K562 (cell line): ENCODE results near the gene ELMO1. TPM values are rescaled to one million over a fixed set of nuclear protein-coding genes. Genes with fewer than 3 reads are reported as not detected.

Experiments
- CBX5 ChIP-seq: IDR thresholded peaks from 2 replicates; pipeline ENCODE4 v1.6.1; 2014; ENCODE audit warnings: low read depth, borderline replicate concordance
- FOXK1 ChIP-seq: sonication (generic); formaldehyde crosslinking; IDR thresholded peaks from 2 replicates; pipeline ENCODE4 v1.8.0; 2022; ENCODE audit warnings: missing genetic modification reagents, mild to moderate bottlenecking, borderline replicate concordance
- GATAD2B ChIP-seq: fragments of 450-650 bp; IDR thresholded peaks from 2 replicates; pipeline ENCODE4 v1.6.1; 2017; ENCODE audit warnings: mild to moderate bottlenecking, borderline replicate concordance
- MXD1 ChIP-seq: fragments of 250-450 bp; sonication (Bioruptor Pico); IDR thresholded peaks from 2 replicates; pipeline ENCODE4 v1.8.0; 2021; ENCODE audit warnings: borderline replicate concordance, mild to moderate bottlenecking, moderate library complexity; ENCODE audit not compliant: poor library complexity, severe bottlenecking
- PHB ChIP-seq: fragments of 250-450 bp; sonication (Bioruptor Pico); IDR thresholded peaks from 2 replicates; pipeline ENCODE4 v1.5.0; 2021
- POLR2AphosphoS5 ChIP-seq: IDR thresholded peaks from 2 replicates; pipeline ENCODE4 v1.6.1; 2011; ENCODE audit warnings: mild to moderate bottlenecking, low read depth, low read length, moderate library complexity; ENCODE audit not compliant: control insufficient read depth, insufficient read depth
- TFAP4 ChIP-seq: sonication (generic); formaldehyde crosslinking; IDR thresholded peaks from 2 replicates; pipeline ENCODE4 v1.8.0; 2022; ENCODE audit warnings: missing genetic modification reagents, mild to moderate bottlenecking, moderate library complexity, borderline replicate concordance
- THRAP3 ChIP-seq: fragments of 450-650 bp; IDR thresholded peaks from 2 replicates; pipeline ENCODE4 v1.6.1; 2016; ENCODE audit warnings: mild to moderate bottlenecking, inconsistent platforms, borderline replicate concordance
- ZNF140 ChIP-seq: fragments of 250-450 bp; sonication (Bioruptor Pico); IDR thresholded peaks from 2 replicates; pipeline ENCODE4 v1.8.0; 2021; ENCODE audit warnings: moderate library complexity, mild to moderate bottlenecking, inconsistent platforms
- ZNF24 ChIP-seq: fragments of 450-650 bp; IDR thresholded peaks from 2 replicates; pipeline ENCODE4 v1.6.1; 2016
- polyA plus RNA-seq, 8 experiments: library from polyadenylated mRNA; depleted of rRNA in 4 of 8; stranded (reverse) in 5 of 8; unstranded in 3 of 8; fragments of >200 nt; fragmentation: Nextera tagmentation in 2 of 8; fragmentation: Illumina TruSeq in 1 of 8; extraction: Ambion mirVana in 2 of 8; extraction: Trizol in 1 of 8; gene quantifications; 2 replicates each; pipeline versions ENCODE4 v1.2.1 to v1.2.3, GENCODE V29; 2011 to 2014; ENCODE audit warnings: inconsistent platforms in 1 of 8, missing spikeins in 1 of 8
- total RNA-seq, 7 experiments: library from RNA; depleted of rRNA in 6 of 7; stranded (reverse); fragments of >200 nt in 6 of 7; fragmentation: Illumina TruSeq in 2 of 7; extraction: Trizol in 2 of 7; gene quantifications; 2 replicates each; pipeline versions ENCODE4 v1.2.1 to v1.2.3, GENCODE V29; 2011 to 2021; ENCODE audit warnings: low replicate concordance in 1 of 7
- TF ChIP-seq, protein P1 (sequence below), 2 experiments: fragments of 450-650 bp in 1 of 2; IDR thresholded peaks; 2 replicates each; pipeline ENCODE4 v1.6.1; 2011 to 2017; ENCODE audit warnings: low read depth in 2 of 2, antibody characterized with exemption in 1 of 2, borderline replicate concordance in 1 of 2, low read length in 1 of 2, mild to moderate bottlenecking in 1 of 2, mixed read lengths in 1 of 2; ENCODE audit not compliant: control insufficient read depth in 1 of 2
- TF ChIP-seq, protein P2 (sequence below): sonication (generic); formaldehyde crosslinking; IDR thresholded peaks from 2 replicates; pipeline ENCODE4 v1.4.0; 2020; ENCODE audit warnings: mild to moderate bottlenecking, missing genetic modification reagents
- TF ChIP-seq, protein P3 (sequence below): fragments of 450-650 bp; formaldehyde crosslinking; IDR thresholded peaks from 2 replicates; pipeline ENCODE4 v1.4.0; 2020; ENCODE audit warnings: mild to moderate bottlenecking
- TF ChIP-seq, protein P4 (sequence below): fragments of 450-650 bp; IDR thresholded peaks from 2 replicates; pipeline ENCODE4 v1.6.1; 2016; ENCODE audit warnings: borderline replicate concordance
- TF ChIP-seq, protein P5 (sequence below): fragments of 250-450 bp; sonication (Bioruptor Pico); IDR thresholded peaks from 2 replicates; pipeline ENCODE4 v1.9.0; 2021; ENCODE audit warnings: mild to moderate bottlenecking

ELMO1 gene
- total and polyA plus RNA-seq, 9 of the 15 experiments (the other 6 are each of a cell fraction or from before 2014, with no cell fraction given) = 0.36 to 7.2 (median 3.6) TPM

GRCh38 chr7:37354656-37355131, 94.0 kb downstream of the ELMO1 start (continued):
- TF ChIP-seq, protein P1, sequence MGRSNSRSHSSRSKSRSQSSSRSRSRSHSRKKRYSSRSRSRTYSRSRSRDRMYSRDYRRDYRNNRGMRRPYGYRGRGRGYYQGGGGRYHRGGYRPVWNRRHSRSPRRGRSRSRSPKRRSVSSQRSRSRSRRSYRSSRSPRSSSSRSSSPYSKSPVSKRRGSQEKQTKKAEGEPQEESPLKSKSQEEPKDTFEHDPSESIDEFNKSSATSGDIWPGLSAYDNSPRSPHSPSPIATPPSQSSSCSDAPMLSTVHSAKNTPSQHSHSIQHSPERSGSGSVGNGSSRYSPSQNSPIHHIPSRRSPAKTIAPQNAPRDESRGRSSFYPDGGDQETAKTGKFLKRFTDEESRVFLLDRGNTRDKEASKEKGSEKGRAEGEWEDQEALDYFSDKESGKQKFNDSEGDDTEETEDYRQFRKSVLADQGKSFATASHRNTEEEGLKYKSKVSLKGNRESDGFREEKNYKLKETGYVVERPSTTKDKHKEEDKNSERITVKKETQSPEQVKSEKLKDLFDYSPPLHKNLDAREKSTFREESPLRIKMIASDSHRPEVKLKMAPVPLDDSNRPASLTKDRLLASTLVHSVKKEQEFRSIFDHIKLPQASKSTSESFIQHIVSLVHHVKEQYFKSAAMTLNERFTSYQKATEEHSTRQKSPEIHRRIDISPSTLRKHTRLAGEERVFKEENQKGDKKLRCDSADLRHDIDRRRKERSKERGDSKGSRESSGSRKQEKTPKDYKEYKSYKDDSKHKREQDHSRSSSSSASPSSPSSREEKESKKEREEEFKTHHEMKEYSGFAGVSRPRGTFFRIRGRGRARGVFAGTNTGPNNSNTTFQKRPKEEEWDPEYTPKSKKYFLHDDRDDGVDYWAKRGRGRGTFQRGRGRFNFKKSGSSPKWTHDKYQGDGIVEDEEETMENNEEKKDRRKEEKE (IDR thresholded peaks at IDR 0.05; ENCODE audit: borderline replicate concordance in 1 of 2, control insufficient read depth in 1 of 2, low read depth in 2 of 2, low read length in 1 of 2) = no peak
- no peak for TF ChIP-seq FOXK1 (CRISPR knock-in tag)
- TF ChIP-seq TFAP4 (CRISPR knock-in tag) = no peak
- TF ChIP-seq, protein P2, sequence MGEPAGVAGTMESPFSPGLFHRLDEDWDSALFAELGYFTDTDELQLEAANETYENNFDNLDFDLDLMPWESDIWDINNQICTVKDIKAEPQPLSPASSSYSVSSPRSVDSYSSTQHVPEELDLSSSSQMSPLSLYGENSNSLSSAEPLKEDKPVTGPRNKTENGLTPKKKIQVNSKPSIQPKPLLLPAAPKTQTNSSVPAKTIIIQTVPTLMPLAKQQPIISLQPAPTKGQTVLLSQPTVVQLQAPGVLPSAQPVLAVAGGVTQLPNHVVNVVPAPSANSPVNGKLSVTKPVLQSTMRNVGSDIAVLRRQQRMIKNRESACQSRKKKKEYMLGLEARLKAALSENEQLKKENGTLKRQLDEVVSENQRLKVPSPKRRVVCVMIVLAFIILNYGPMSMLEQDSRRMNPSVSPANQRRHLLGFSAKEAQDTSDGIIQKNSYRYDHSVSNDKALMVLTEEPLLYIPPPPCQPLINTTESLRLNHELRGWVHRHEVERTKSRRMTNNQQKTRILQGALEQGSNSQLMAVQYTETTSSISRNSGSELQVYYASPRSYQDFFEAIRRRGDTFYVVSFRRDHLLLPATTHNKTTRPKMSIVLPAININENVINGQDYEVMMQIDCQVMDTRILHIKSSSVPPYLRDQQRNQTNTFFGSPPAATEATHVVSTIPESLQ = no peak
- no peak for TF ChIP-seq THRAP3
- no peak for TF ChIP-seq PHB
- TF ChIP-seq GATAD2B = no peak
- TF ChIP-seq MXD1 (CRISPR knock-in tag) = no peak
- TF ChIP-seq, protein P3, sequence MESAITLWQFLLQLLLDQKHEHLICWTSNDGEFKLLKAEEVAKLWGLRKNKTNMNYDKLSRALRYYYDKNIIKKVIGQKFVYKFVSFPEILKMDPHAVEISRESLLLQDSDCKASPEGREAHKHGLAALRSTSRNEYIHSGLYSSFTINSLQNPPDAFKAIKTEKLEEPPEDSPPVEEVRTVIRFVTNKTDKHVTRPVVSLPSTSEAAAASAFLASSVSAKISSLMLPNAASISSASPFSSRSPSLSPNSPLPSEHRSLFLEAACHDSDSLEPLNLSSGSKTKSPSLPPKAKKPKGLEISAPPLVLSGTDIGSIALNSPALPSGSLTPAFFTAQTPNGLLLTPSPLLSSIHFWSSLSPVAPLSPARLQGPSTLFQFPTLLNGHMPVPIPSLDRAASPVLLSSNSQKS (CRISPR knock-in tag) = no peak
- TF ChIP-seq, protein P4, sequence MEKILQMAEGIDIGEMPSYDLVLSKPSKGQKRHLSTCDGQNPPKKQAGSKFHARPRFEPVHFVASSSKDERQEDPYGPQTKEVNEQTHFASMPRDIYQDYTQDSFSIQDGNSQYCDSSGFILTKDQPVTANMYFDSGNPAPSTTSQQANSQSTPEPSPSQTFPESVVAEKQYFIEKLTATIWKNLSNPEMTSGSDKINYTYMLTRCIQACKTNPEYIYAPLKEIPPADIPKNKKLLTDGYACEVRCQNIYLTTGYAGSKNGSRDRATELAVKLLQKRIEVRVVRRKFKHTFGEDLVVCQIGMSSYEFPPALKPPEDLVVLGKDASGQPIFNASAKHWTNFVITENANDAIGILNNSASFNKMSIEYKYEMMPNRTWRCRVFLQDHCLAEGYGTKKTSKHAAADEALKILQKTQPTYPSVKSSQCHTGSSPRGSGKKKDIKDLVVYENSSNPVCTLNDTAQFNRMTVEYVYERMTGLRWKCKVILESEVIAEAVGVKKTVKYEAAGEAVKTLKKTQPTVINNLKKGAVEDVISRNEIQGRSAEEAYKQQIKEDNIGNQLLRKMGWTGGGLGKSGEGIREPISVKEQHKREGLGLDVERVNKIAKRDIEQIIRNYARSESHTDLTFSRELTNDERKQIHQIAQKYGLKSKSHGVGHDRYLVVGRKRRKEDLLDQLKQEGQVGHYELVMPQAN = no peak
- no peak for TF ChIP-seq ZNF24
- TF ChIP-seq, protein P5, sequence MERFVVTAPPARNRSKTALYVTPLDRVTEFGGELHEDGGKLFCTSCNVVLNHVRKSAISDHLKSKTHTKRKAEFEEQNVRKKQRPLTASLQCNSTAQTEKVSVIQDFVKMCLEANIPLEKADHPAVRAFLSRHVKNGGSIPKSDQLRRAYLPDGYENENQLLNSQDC (CRISPR knock-in tag) = no peak
- TF ChIP-seq CBX5 = no peak
- TF ChIP-seq ZNF140 (CRISPR knock-in tag) = no peak
- no peak for TF ChIP-seq POLR2AphosphoS5
